Activated gamma-delta T cell (primary cell): ENCODE data around the gene NINJ2.
"Not testable (repeated sequence)": the region's sequence is repeated elsewhere in the genome, so short reads cannot be mapped to it uniquely, and the experiment has no call there.

Experiments used
- DNase-seq: peaks from one replicate; lab custom pipeline; 2025; lab: John Stamatoyannopoulos, UW

Gene NINJ2

GRCh38 chr12:641321-641720, 21.9 kb downstream of the NINJ2 start:
- DNase-seq: not testable (repeated sequence)

- DNase-seq: no peak
Measured at GRCh38 chr12:640773-641172, 22.5 kb downstream of the NINJ2 start.

GRCh38 chr12:639988-640387, 23.3 kb downstream of the NINJ2 start:
- no peak for DNase-seq

GRCh38 chr12:639566-639965, 23.7 kb downstream of the NINJ2 start:
- DNase-seq: no peak

GRCh38 chr12:638953-639557, 24.2 kb downstream of the NINJ2 start:
- DNase-seq: no peak

DNA sequence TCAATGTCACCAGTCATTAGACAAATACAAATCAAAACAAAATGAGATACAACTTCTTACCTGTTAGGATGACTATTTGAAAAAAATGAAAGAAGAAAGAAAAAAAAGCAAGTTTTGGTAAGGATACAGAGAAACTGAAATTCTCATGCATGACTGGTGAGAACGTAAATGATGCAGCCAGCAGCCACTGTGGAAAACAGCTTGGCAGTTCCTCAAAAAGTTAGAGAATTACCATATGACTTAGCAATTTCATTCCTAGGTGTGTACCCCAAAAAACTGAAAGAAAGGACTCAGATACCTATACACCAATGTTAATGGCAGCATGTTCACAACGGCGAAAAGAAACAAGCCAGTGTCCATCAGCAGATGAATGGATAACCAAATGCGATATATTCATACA, 26.6 kb downstream of the NINJ2 start:
- DNase-seq: no peak

GRCh38 chr12:633731-634130, 29.5 kb downstream of the NINJ2 start:
- DNase-seq: no peak

GRCh38 chr12:632102-632696, 31.0 kb downstream of the NINJ2 start:
- DNase-seq: no peak

DNA sequence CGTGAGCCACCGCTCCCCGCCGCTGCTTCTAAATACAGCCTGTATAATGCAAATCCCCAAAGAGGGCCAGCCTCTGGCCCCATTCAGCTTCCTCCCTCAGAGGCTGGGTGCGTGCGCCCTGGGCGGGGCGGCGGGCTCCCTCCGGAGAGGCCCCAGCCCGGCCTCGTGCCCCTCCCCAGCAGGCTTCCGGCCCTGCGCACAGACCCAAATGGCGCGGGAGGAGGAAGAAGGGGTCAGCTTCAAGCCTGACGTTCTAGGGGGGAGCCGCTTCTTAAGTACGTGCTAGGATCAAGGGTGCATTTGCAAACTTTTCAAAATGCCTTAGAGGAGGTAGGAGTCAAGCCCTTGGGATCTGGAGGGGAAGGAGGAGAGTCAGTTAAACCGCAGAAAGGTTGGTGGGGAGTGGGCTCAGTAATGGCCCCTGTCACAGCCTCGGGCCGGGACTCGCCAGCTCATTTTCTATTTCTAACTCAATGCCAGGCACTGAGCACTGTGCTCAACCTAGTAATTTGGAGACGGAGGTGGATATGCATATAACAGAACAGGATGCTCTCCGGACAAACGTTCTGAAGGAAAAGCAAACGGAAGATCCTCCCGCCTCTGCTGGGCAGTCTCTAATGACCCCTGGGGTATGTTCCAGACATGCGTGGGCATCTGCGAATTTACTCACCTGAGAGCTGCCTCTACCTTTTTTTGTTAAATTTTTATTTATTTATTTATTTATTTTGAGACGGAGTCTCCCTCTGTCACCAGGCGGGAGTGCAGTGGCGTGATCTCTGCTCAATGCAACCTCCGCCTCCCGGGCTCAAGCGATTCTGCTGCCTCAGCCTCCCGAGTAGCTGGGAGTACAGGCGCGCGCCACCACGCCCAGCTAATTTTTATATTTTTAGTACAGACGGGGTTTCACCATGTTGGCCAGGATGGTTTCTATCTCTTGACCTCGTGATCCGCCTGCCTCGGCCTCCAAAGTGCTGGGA, 32.3 kb downstream of the NINJ2 start:
- peak; percentile 53 for DNase-seq

DNA sequence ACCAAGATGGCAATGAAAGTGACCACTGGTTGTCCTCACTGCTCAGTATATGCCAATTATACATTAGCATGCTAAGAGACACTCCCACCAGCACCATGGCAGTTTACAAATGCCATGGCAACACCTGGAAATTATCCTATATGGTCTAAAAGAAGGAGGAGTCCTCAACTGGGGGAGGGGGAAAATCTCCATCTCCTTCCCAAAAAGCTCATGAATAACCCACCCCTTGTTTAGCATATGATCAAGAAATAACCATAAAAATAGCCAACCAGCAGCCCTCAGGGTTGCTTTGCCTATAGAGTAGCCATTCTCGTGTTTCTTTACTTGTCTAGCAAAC, 34.5 kb downstream of the NINJ2 start:
- DNase-seq: not testable (repeated sequence)

- no peak for DNase-seq
Measured at GRCh38 chr12:627863-628741, 35.1 kb downstream of the NINJ2 start.

DNA sequence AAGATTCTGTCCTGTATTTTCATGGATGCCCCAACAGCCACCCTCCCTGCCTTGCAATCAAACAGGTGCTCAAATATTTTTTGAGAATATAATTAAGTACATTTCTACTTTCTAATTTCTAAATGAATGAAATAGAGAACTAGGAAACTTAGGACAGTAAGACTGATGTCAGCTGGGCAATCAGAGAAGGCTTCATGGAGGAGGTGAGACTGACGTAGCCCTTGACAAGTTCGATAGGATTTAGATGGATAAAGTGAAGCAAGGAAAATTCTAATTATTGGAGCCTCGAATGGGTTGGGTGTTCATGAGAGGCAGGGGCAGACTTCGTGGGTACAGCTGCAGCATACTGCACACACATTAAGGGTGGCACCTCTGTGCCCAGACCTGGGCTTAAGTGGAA, 36.0 kb downstream of the NINJ2 start:
- no peak for DNase-seq

DNA sequence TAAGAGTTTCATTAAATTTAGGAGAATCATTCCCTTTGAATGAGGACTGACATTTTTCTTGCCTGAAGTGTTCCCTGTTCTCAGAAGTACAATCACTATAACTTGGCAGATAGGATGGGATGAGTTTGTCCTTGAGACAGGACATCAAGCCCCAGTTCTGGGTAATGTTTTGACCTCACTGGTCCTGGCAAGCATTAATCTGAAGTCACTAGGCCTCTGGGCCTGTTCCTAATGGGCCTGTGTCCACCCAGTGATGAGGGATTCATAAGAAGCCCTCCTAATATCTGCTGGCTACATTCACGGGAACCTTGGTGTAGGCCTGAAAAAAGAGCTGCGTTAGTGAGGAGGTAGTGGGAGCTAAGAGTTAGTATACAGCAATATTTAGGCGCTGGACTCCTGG, 37.2 kb downstream of the NINJ2 start:
- no peak for DNase-seq

- DNase-seq: no peak
Measured at GRCh38 chr12:623865-624372, 39.3 kb downstream of the NINJ2 start.

GRCh38 chr12:623172-623864, 39.9 kb downstream of the NINJ2 start:
- no peak for DNase-seq

DNA sequence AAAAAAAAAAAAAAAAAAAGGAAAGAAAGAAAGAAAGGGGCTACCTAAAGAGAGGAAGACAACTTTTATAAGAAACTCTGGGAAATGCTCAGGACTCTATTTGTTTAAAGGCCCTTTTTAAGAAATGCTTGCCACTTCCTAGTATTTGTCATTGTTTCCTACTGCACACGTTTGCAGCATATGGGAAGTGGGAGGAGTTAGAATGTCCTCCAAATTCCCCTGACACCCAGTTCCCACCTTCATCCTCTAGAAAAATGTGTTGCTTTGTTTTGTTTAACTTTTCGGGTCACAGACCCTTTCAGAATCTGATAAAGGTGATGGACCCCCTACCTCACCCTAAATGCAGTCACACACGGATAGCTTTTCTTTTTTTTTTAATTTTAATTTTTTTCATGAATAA, 40.8 kb downstream of the NINJ2 start:
- no peak for DNase-seq

- no peak for DNase-seq
Measured at GRCh38 chr12:619346-619745, 43.9 kb downstream of the NINJ2 start.

- no peak for DNase-seq
Measured at GRCh38 chr12:618605-619004, 44.6 kb downstream of the NINJ2 start.

DNA sequence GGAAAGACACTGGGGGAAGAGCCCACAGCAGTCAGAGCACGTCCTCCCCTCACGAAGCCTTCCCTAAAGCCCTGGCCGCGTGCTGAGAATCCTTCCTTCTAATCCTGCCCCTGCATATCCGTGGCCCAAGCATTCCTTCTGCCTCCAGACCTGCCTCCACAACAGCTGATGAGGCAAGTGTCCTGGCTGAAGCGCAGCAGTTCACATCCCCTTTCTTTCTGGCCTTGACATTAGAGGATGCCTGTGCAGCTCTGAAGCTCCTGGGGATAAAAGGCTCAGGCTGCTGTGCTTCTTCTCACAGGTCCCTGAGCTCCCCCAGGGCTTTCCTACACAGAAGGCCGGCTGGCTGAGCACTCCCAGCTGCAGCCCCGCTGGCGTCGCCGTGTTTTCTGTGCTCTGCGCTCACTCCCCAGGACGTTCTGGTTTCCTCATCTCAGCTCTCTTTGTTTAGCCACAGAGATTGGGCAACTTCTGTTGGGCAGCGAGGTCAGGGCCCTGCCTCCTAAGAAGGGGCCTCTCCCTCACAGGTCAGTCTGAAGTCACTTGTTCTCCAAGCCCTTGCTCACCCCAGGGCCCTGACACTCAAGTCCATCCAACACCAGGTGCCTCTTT, 45.8 kb downstream of the NINJ2 start:
- no peak for DNase-seq

DNA sequence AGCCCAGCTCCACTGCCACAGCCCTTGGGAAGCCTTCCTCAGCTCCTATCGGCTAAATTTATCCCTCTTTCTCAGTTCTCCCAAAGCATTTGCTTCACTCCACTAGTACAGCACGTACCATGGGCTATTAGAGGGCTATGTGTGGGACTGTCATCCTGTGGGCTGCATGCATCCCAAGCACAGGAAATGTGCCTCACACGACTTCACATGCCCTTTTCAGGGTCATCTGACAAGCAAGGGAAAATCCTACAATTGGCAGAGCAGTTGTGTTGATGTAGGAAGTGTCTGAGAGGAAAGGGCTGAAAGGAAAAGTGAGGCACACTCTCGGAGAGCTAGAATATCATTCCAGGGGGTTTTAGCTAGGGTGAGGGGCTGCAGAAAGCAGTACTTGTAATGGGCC, 47.6 kb downstream of the NINJ2 start:
- DNase-seq: no peak
